ENCODE data around the gene CPZ. TPM values are rescaled to one million over a fixed set of nuclear protein-coding genes. Genes with fewer than 3 reads are reported as not detected.
"Not testable (repeated sequence)": the region's sequence is repeated elsewhere in the genome, so short reads cannot be mapped to it uniquely, and the experiment has no call there.

The CPZ gene
- total RNA-seq, 1 experiment from 2014 or later: 53.7 TPM

- no peak overlapping the region for H3K27ac ChIP-seq
- no peak for DNase-seq
- no peak overlapping the region for H3K4me3 ChIP-seq
- peaks cover 19% of the 10 kb centered on the region; the same call in 1 of the 2 replicates for H3K4me1 ChIP-seq
- H3K36me3 ChIP-seq: 0 out of 2 replicates have a peak, but pooled peaks cover 3% of the 10 kb centered on the region
- no peaks in the 10 kb centered on the region for H3K9me3 ChIP-seq (replicated peaks)
- no peaks in the 10 kb centered on the region for H3K27me3 ChIP-seq
Measured at GRCh38 chr4:8568068-8568668, 24.4 kb upstream of the CPZ start.

GRCh38 chr4:8570201-8570600, 22.4 kb upstream of the CPZ start:
- peaks cover 19% of the 10 kb centered on the region; the same call in 1 of the 2 replicates for H3K4me1 ChIP-seq
- no peaks in the 10 kb centered on the region for H3K27me3 ChIP-seq
- no peak for DNase-seq
- H3K9me3 ChIP-seq (replicated peaks): no peaks in the 10 kb centered on the region
- no peak overlapping the region for H3K4me3 ChIP-seq
- H3K27ac ChIP-seq: no peak overlapping the region
- H3K36me3 ChIP-seq: 0 out of 2 replicates have a peak, but pooled peaks cover 3% of the 10 kb centered on the region

GRCh38 chr4:8571702-8572685, 20.6 kb upstream of the CPZ start:
- no peak overlapping the region for H3K4me3 ChIP-seq
- H3K4me1 ChIP-seq: peaks cover 15% of the 10 kb centered on the region; the same call in 1 of the 2 replicates
- H3K9me3 ChIP-seq (replicated peaks): no peaks in the 10 kb centered on the region
- H3K27ac ChIP-seq: no peak overlapping the region
- H3K36me3 ChIP-seq: 0 out of 2 replicates have a peak, but pooled peaks cover 3% of the 10 kb centered on the region
- no peak for DNase-seq
- no peaks in the 10 kb centered on the region for H3K27me3 ChIP-seq

- no peak overlapping the region for H3K4me3 ChIP-seq
- DNase-seq: no peak
- H3K27me3 ChIP-seq: no peaks in the 10 kb centered on the region
- no peaks in the 10 kb centered on the region for H3K9me3 ChIP-seq (replicated peaks)
- no peak overlapping the region for H3K27ac ChIP-seq
- 0 out of 2 replicates have a peak, but pooled peaks cover 3% of the 10 kb centered on the region for H3K36me3 ChIP-seq
- H3K4me1 ChIP-seq: peaks cover 4% of the 10 kb centered on the region; the same call in 1 of the 2 replicates
Measured at GRCh38 chr4:8573266-8573665, 19.3 kb upstream of the CPZ start.

- DNase-seq: no peak
- Histone ChIP-seq H3K27ac (no peak overlapping the region), H3K4me3 (no peak overlapping the region), H3K4me1 (no peaks in the 10 kb centered on the region; the same call in 1 of the 2 replicates), H3K36me3 (0 out of 2 replicates have a peak, but pooled peaks cover 2% of the 10 kb centered on the region), H3K9me3 (replicated peaks) (no peaks in the 10 kb centered on the region), H3K27me3 (no peaks in the 10 kb centered on the region)
Measured at GRCh38 chr4:8574796-8575370, 17.7 kb upstream of the CPZ start.

GRCh38 chr4:8575457-8575856, 17.1 kb upstream of the CPZ start:
- Histone ChIP-seq H3K36me3 (no peaks in the 10 kb centered on the region), H3K27ac (no peak overlapping the region), H3K4me3 (no peak overlapping the region), H3K9me3 (replicated peaks) (no peaks in the 10 kb centered on the region), H3K4me1 (no peaks in the 10 kb centered on the region), H3K27me3 (no peaks in the 10 kb centered on the region)
- no peak for DNase-seq

- H3K27me3 ChIP-seq; DNase-seq; H3K4me1 ChIP-seq; H3K36me3 ChIP-seq; H3K27ac ChIP-seq; H3K4me3 ChIP-seq; H3K9me3 ChIP-seq (replicated peaks): not testable (repeated sequence)
Measured at GRCh38 chr4:8576591-8576990, 16.0 kb upstream of the CPZ start.

- Histone ChIP-seq H3K27me3 (no peaks in the 10 kb centered on the region), H3K9me3 (replicated peaks) (no peaks in the 10 kb centered on the region), H3K4me1 (no peaks in the 10 kb centered on the region), H3K36me3 (no peaks in the 10 kb centered on the region), H3K4me3 (no peak overlapping the region), H3K27ac (no peak overlapping the region)
- no peak for DNase-seq
Measured at GRCh38 chr4:8577046-8577445, 15.5 kb upstream of the CPZ start.

- Histone ChIP-seq H3K27me3 (no peaks in the 10 kb centered on the region), H3K36me3 (no peaks in the 10 kb centered on the region), H3K27ac (no peak overlapping the region), H3K4me1 (no peaks in the 10 kb centered on the region), H3K4me3 (no peak overlapping the region), H3K9me3 (replicated peaks) (no peaks in the 10 kb centered on the region)
- DNase-seq: no peak
Measured at GRCh38 chr4:8577972-8578371, 14.6 kb upstream of the CPZ start.

GRCh38 chr4:8578717-8579116, 13.8 kb upstream of the CPZ start:
- Histone ChIP-seq H3K36me3 (no peaks in the 10 kb centered on the region), H3K9me3 (replicated peaks) (no peaks in the 10 kb centered on the region), H3K27me3 (no peaks in the 10 kb centered on the region), H3K27ac (no peak overlapping the region), H3K4me1 (no peaks in the 10 kb centered on the region), H3K4me3 (no peak overlapping the region)
- DNase-seq: no peak

GRCh38 chr4:8579526-8580320, 12.8 kb upstream of the CPZ start:
- H3K36me3 ChIP-seq: no peaks in the 10 kb centered on the region
- no peak overlapping the region for H3K27ac ChIP-seq
- no peak for DNase-seq
- H3K4me1 ChIP-seq: peaks cover 5% of the 10 kb centered on the region
- no peak overlapping the region for H3K4me3 ChIP-seq
- no peaks in the 10 kb centered on the region for H3K27me3 ChIP-seq
- no peaks in the 10 kb centered on the region for H3K9me3 ChIP-seq (replicated peaks)

GRCh38 chr4:8580321-8581093, 12.1 kb upstream of the CPZ start, which contains the start of gene GPR78:
Gene GPR78 (plus strand): TSS chr4:8580392. CDS start chr4:8580983, 591 bp downstream.
- H3K27me3 ChIP-seq: no peaks in the 10 kb centered on the region
- no peaks in the 10 kb centered on the region for H3K36me3 ChIP-seq
- H3K4me1 ChIP-seq: peaks cover 13% of the 10 kb centered on the region
- no peak within 1 kb of the TSS for H3K27ac ChIP-seq
- H3K4me3 ChIP-seq: no peak within 1 kb of the TSS
- H3K9me3 ChIP-seq (replicated peaks): no peaks in the 10 kb centered on the region
- peak; percentile 47 to 57 for DNase-seq

GRCh38 chr4:8581094-8581861, 11.3 kb upstream of the CPZ start:
- no peak overlapping the region for H3K27ac ChIP-seq
- peaks cover 18% of the 10 kb centered on the region for H3K4me1 ChIP-seq
- no peak overlapping the region for H3K4me3 ChIP-seq
- H3K9me3 ChIP-seq (replicated peaks): no peaks in the 10 kb centered on the region
- H3K27me3 ChIP-seq: no peaks in the 10 kb centered on the region
- no peaks in the 10 kb centered on the region for H3K36me3 ChIP-seq
- no peak for DNase-seq
